Measurements from ENCODE around the gene YPEL5.

GRCh38 chr2:30188292-30188691 is 41.5 kb downstream of the YPEL5 start:
- TF ChIP-seq, protein P1, sequence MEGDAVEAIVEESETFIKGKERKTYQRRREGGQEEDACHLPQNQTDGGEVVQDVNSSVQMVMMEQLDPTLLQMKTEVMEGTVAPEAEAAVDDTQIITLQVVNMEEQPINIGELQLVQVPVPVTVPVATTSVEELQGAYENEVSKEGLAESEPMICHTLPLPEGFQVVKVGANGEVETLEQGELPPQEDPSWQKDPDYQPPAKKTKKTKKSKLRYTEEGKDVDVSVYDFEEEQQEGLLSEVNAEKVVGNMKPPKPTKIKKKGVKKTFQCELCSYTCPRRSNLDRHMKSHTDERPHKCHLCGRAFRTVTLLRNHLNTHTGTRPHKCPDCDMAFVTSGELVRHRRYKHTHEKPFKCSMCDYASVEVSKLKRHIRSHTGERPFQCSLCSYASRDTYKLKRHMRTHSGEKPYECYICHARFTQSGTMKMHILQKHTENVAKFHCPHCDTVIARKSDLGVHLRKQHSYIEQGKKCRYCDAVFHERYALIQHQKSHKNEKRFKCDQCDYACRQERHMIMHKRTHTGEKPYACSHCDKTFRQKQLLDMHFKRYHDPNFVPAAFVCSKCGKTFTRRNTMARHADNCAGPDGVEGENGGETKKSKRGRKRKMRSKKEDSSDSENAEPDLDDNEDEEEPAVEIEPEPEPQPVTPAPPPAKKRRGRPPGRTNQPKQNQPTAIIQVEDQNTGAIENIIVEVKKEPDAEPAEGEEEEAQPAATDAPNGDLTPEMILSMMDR (IDR thresholded peaks at IDR 0.05), result no peak
- TF ChIP-seq ZNF263 (CRISPR knock-in tag; IDR thresholded peaks at IDR 0.05; ENCODE audit: low read depth), result no peak
- TF ChIP-seq CREB1 (CRISPR knock-in tag; IDR thresholded peaks at IDR 0.05), result no peak
- TF ChIP-seq FOXP1 (CRISPR knock-in tag; IDR thresholded peaks at IDR 0.05; ENCODE audit: borderline replicate concordance), result no peak
- no peak for TF ChIP-seq ATF3 (CRISPR knock-in tag; conservative IDR thresholded peaks at IDR 0.05)

All from WTC11 (cell line).